Transverse colon (tissue), 4 donors: ENCODE measurements around the gene AGMAT. TPM values are rescaled to one million over a fixed set of nuclear protein-coding genes. Genes with fewer than 3 reads are reported as not detected.

Experiments used
- DNase-seq: peaks from one replicate; pipeline ENCODE4 v3.0.0-alpha.2; 2019
- H3K27ac ChIP-seq, 4 donors: fragments of 200-600 bp; sonication (generic); 2 replicates each; pipeline ENCODE4 v1.5.1; 2016 to 2018; ENCODE audit warnings: inconsistent platforms in 4 of 4
- H3K27me3 ChIP-seq: fragments of 200-600 bp; sonication (generic); 2 replicates; pipeline ENCODE4 v1.5.1; 2017; ENCODE audit warnings: inconsistent platforms
- H3K36me3 ChIP-seq, 4 donors: fragments of 200-600 bp; sonication (generic); 2 replicates each; pipeline ENCODE4 v1.5.1; 2017 to 2019; ENCODE audit warnings: inconsistent platforms in 4 of 4
- H3K4me1 ChIP-seq, 4 donors: fragments of 200-600 bp; sonication (generic); 2 replicates each; pipeline ENCODE4 v1.5.1; 2017 to 2020; ENCODE audit warnings: inconsistent platforms in 4 of 4
- H3K4me3 ChIP-seq, 4 donors: fragments of 200-600 bp; sonication (generic); 1 replicate in 1 of 4; 2 replicates in 3 of 4; pipeline versions ENCODE4 v1.5.1 to v1.6.1; 2017 to 2019; ENCODE audit warnings: inconsistent platforms in 4 of 4
- H3K9me3 ChIP-seq, 2 donors: fragments of 200-600 bp; sonication (generic); 2 replicates each; pipeline ENCODE4 v1.5.1; 2017 to 2019; ENCODE audit warnings: inconsistent platforms in 2 of 2
- CTCF ChIP-seq, 5 experiments: fragments of 200-600 bp in 3 of 5; fragments of 450-650 bp in 2 of 5; sonication (generic) in 3 of 5; IDR thresholded peaks; 1 replicate in 2 of 5; 2 replicates in 3 of 5; pipeline ENCODE4 v1.5.1; 2016 to 2017; ENCODE audit warnings: antibody characterized with exemption in 5 of 5, inconsistent platforms in 3 of 5, mild to moderate bottlenecking in 2 of 5, moderate library complexity in 1 of 5
- EP300 ChIP-seq: sonication (generic); formaldehyde crosslinking; IDR thresholded peaks from one replicate; pipeline ENCODE4 v1.6.1; 2017; ENCODE audit warnings: antibody characterized with exemption, low read depth
- POLR2A ChIP-seq: fragments of 450-650 bp; IDR thresholded peaks from one replicate; pipeline ENCODE4 v1.6.1; 2016; ENCODE audit warnings: antibody characterized with exemption, mild to moderate bottlenecking, moderate library complexity
- POLR2AphosphoS5 ChIP-seq, 3 donors: sonication (generic); formaldehyde crosslinking; IDR thresholded peaks; one replicate each; pipeline ENCODE4 v1.6.1; 2016; ENCODE audit warnings: antibody characterized with exemption in 3 of 3
- WGBS, 2 donors: methylation state at CpG; one replicate each; pipeline ENCODE4 v1.1.5; 2018; ENCODE audit warnings: low coverage in 1 of 2; 5-methylcytosine and 5-hydroxymethylcytosine counted together
- in situ Hi-C, 4 donors: fragments of 200-750 bp; cut with MboI; loops; one replicate each; pipeline versions ENCODE4 v1.15.0 to v1.15.1; 2017; ENCODE audit warnings: low sequenced_read_pairs in 3 of 4, low pct_ligation_motif_present in 1 of 4, low pct_unique_long_range_greater_than_20kb in 1 of 4
- intact Hi-C: fragments of 100-400 bp; cut with DNase I; formaldehyde crosslinking; loops from one replicate; pipeline ENCODE4 v1.15.1; 2023; ENCODE audit warnings: low total_unique reads
- total RNA-seq, 4 donors: library from RNA; depleted of rRNA; stranded (reverse); fragments of >200 nt; gene quantifications; one replicate each; pipeline ENCODE4 v1.1.0, GENCODE V29; 2016

The AGMAT gene
- total RNA-seq, 4 donors from 2014 or later = 6.7 to 24.1 (median 13.7) TPM

GRCh38 chr1:15573477-15573876 is 11.4 kb downstream of the AGMAT start:
- H3K4me1 ChIP-seq = no peaks in the 10 kb centered on the region
- WGBS, 2 donors = 22 to 84% methylated on average over 4 to 9 of the region's 9 CpGs
- intact Hi-C loops = no loop called here
- peaks cover 0 to 6% (median 3%) of the 10 kb centered on the region in 4 donors for H3K36me3 ChIP-seq
- DNase-seq = no peak
- H3K9me3 ChIP-seq = no peaks in the 10 kb centered on the region
- H3K4me3 ChIP-seq = no peak overlapping the region
- H3K27ac ChIP-seq = no peak overlapping the region
- in situ Hi-C loops = no loop called here
- no peaks in the 10 kb centered on the region for H3K27me3 ChIP-seq
- TF ChIP-seq EP300 (no peak), POLR2A (no peak), CTCF (IDR thresholded peaks at IDR 0.05) (no peak), POLR2AphosphoS5 (IDR thresholded peaks at IDR 0.05) (no peak)

- intact Hi-C loops = no loop called here
- Histone ChIP-seq H3K4me1 (no peaks in the 10 kb centered on the region), H3K27me3 (no peaks in the 10 kb centered on the region), H3K9me3 (no peaks in the 10 kb centered on the region), H3K36me3 (peaks cover 0 to 28% (median 13%) of the 10 kb centered on the region in 4 donors), H3K27ac (no peak overlapping the region), H3K4me3 (no peak overlapping the region)
- in situ Hi-C loops = no loop called here
- TF ChIP-seq EP300 = no peak
- no peak for TF ChIP-seq POLR2AphosphoS5 (IDR thresholded peaks at IDR 0.05)
- no peak for TF ChIP-seq CTCF (IDR thresholded peaks at IDR 0.05)
- TF ChIP-seq POLR2A = no peak
- no peak for DNase-seq
Observed at GRCh38 chr1:15571266-15571665, 13.6 kb downstream of the AGMAT start.

GRCh38 chr1:15570861-15571260 is 14.0 kb downstream of the AGMAT start:
- intact Hi-C loops = no loop called here
- DNase-seq = no peak
- Histone ChIP-seq H3K9me3 (no peaks in the 10 kb centered on the region), H3K4me3 (no peak overlapping the region), H3K36me3 (peaks cover 0 to 32% (median 15%) of the 10 kb centered on the region in 4 donors), H3K4me1 (no peaks in the 10 kb centered on the region), H3K27ac (no peak overlapping the region), H3K27me3 (no peaks in the 10 kb centered on the region)
- in situ Hi-C loops = no loop called here
- TF ChIP-seq POLR2AphosphoS5 (IDR thresholded peaks at IDR 0.05) (no peak), CTCF (IDR thresholded peaks at IDR 0.05) (no peak), POLR2A (no peak), EP300 (no peak)
- 94 to 100% methylated on average over 1 of the region's 1 CpG for WGBS, 2 donors

- peaks cover 0 to 46% (median 19%) of the 10 kb centered on the region in 4 donors for H3K36me3 ChIP-seq
Observed at GRCh38 chr1:15568387-15569073, 16.3 kb downstream of the AGMAT start.

More at GRCh38 chr1:15568387-15569073, 16.3 kb downstream of the AGMAT start:
- no peaks in the 10 kb centered on the region for H3K9me3 ChIP-seq
- no peak overlapping the region for H3K4me3 ChIP-seq
- H3K27ac ChIP-seq = no peak overlapping the region
- no peaks in the 10 kb centered on the region for H3K4me1 ChIP-seq
- intact Hi-C loops (no loop called here), in situ Hi-C loops (no loop called here)
- no peak for TF ChIP-seq EP300
- TF ChIP-seq CTCF (IDR thresholded peaks at IDR 0.05) = no peak
- TF ChIP-seq POLR2A = no peak
- no peak for TF ChIP-seq POLR2AphosphoS5 (IDR thresholded peaks at IDR 0.05)
- H3K27me3 ChIP-seq = no peaks in the 10 kb centered on the region
- WGBS, 2 donors = 81 to 82% methylated on average over 10 to 18 of the region's 18 CpGs
- DNase-seq = no peak
